HCT116 (cell line): ENCODE results near the gene ATL1. TPM values are rescaled to one million over a fixed set of nuclear protein-coding genes. Genes with fewer than 3 reads are reported as not detected.

Experiments
- ATAC-seq: fragments of 200-7000 bp; cut with Tn5 transposase; 2 replicates; pipeline ENCODE4 v1.9.1; 2020; ENCODE audit warnings: mild to moderate bottlenecking, moderate library complexity
- BruUV-seq: library from RNA; stranded (reverse); fragments of 400-500 nt; replicated peaks from 2 replicates; lab custom pipeline; 2021; lab: Mats Ljungman, UMichigan
- CTCF ChIA-PET: fragments of 300-600 bp; sonication (Branson Sonifier 250); formaldehyde crosslinking; loops from one replicate; lab custom pipeline; 2021; ENCODE audit warnings: antibody characterized with exemption; lab: Charles Lee
- POLR2A ChIA-PET: fragments of 300-600, 350-600 bp; sonication (Branson Sonifier 250); formaldehyde crosslinking; loops from one replicate; lab custom pipeline; 2021; ENCODE audit warnings: antibody characterized with exemption; lab: Charles Lee
- RAD21 ChIA-PET, 2 experiments: fragments of 300-600 bp; sonication (Branson Sonifier 250); formaldehyde crosslinking; loops; one replicate each; lab custom pipeline; 2023; ENCODE audit warnings: low total read pairs in 2 of 2; ENCODE audit not compliant: uncharacterized antibody in 2 of 2, unreplicated experiment in 2 of 2, low non-redundant PET in 1 of 2; lab: Charles Lee
- DNase-seq: peaks from one replicate; pipeline ENCODE4 v3.0.0-alpha.2; 2010; ENCODE audit warnings: low read depth, low spot score
- H2AFZ ChIP-seq: fragments of 200-600 bp; shearing (Covaris generic), sonication (generic); 2 replicates; pipeline ENCODE4 v1.6.1; 2017; ENCODE audit warnings: low read depth, mixed run types, mixed read lengths, antibody characterized with exemption, low read length; ENCODE audit not compliant: poor library complexity, severe bottlenecking
- H3K27ac ChIP-seq: 2 replicates; pipeline ENCODE4 v1.5.1; 2012; ENCODE audit warnings: low read depth, low read length
- H3K27me3 ChIP-seq: fragments of 200-600 bp; sonication (generic); 2 replicates; pipeline ENCODE4 v1.6.1; 2016; ENCODE audit warnings: mixed run types, low read length, mixed read lengths; ENCODE audit not compliant: insufficient read depth
- H3K36me3 ChIP-seq, 2 experiments: fragments of 200-500 bp in 1 of 2; fragments of 200-600 bp in 1 of 2; sonication (Bioruptor generic) in 1 of 2; sonication (generic) in 1 of 2; 2 replicates each; pipeline versions ENCODE4 v1.5.1 to v1.6.1; 2014 to 2016; ENCODE audit warnings: low read length in 2 of 2, inconsistent platforms in 1 of 2, mixed read lengths in 1 of 2, mixed run types in 1 of 2; ENCODE audit not compliant: insufficient read depth in 2 of 2, control insufficient read depth in 1 of 2
- H3K4me1 ChIP-seq, 2 experiments: fragments of 200-600 bp in 1 of 2; sonication (generic) in 1 of 2; 2 replicates each; pipeline versions ENCODE4 v1.5.1 to v1.6.1; 2012 to 2017; ENCODE audit warnings: low read length in 2 of 2, inconsistent platforms in 1 of 2, mild to moderate bottlenecking in 1 of 2, mixed read lengths in 1 of 2, mixed run types in 1 of 2, moderate library complexity in 1 of 2; ENCODE audit not compliant: insufficient read depth in 2 of 2, control insufficient read depth in 1 of 2
- H3K4me2 ChIP-seq: fragments of 200-600 bp; sonication (generic); 2 replicates; pipeline ENCODE4 v1.6.1; 2017; ENCODE audit warnings: mixed run types, low read length, mixed read lengths
- H3K4me3 ChIP-seq, 2 experiments: fragments of 200-600 bp in 1 of 2; sonication (generic) in 1 of 2; replicated peaks in 1 of 2; 2 replicates each; pipeline ENCODE4 v1.5.1; 2011 to 2016; ENCODE audit warnings: low read length in 2 of 2, control low read depth in 1 of 2, low read depth in 1 of 2, mild to moderate bottlenecking in 1 of 2, mixed read lengths in 1 of 2, mixed run types in 1 of 2
- H3K79me2 ChIP-seq: fragments of 200-600 bp; sonication (generic); 2 replicates; pipeline ENCODE4 v1.6.1; 2017; ENCODE audit warnings: mild to moderate bottlenecking, mixed run types, low read length, moderate library complexity, mixed read lengths; ENCODE audit not compliant: insufficient read depth
- H3K9ac ChIP-seq: fragments of 200-600 bp; sonication (generic); 2 replicates; pipeline ENCODE4 v1.6.1; 2016; ENCODE audit warnings: low read length, mixed read lengths
- H3K9me2 ChIP-seq: fragments of 200-600 bp; sonication (generic), shearing (Covaris generic); 2 replicates; pipeline ENCODE4 v1.6.1; 2017; ENCODE audit warnings: mixed run types, mild to moderate bottlenecking, moderate library complexity; ENCODE audit not compliant: insufficient read depth
- H3K9me3 ChIP-seq, 2 experiments: fragments of 200-500 bp in 1 of 2; fragments of 200-600 bp in 1 of 2; sonication (Bioruptor generic) in 1 of 2; sonication (generic) in 1 of 2; 2 replicates each; pipeline ENCODE4 v1.6.1; 2014 to 2017; ENCODE audit warnings: low read length in 2 of 2, mixed read lengths in 2 of 2, inconsistent platforms in 1 of 2, low read depth in 1 of 2, mild to moderate bottlenecking in 1 of 2, mixed run types in 1 of 2, moderate library complexity in 1 of 2; ENCODE audit not compliant: control insufficient read depth in 1 of 2, insufficient read depth in 1 of 2
- H4K20me1 ChIP-seq: fragments of 200-600 bp; sonication (generic), shearing (Covaris generic); 2 replicates; pipeline ENCODE4 v1.6.1; 2017; ENCODE audit warnings: mixed run types, mild to moderate bottlenecking, moderate library complexity; ENCODE audit not compliant: insufficient read depth
- CBX3 ChIP-seq: IDR thresholded peaks from 2 replicates; pipeline ENCODE4 v1.6.1; 2012; ENCODE audit warnings: low read depth
- CEBPB ChIP-seq: IDR thresholded peaks from 2 replicates; pipeline ENCODE4 v1.6.1; 2012; ENCODE audit warnings: low read depth
- ELF1 ChIP-seq: IDR thresholded peaks from 2 replicates; pipeline ENCODE4 v1.6.1; 2012; ENCODE audit warnings: low read depth, borderline replicate concordance
- EZH2 ChIP-seq: fragments of 200-600 bp; sonication (generic); IDR thresholded peaks from 2 replicates; pipeline ENCODE4 v1.6.1; 2017; ENCODE audit warnings: antibody characterized with exemption, mixed run types
- EZH2phosphoT487 ChIP-seq: fragments of 200-600 bp; IDR thresholded peaks from 2 replicates; pipeline ENCODE4 v1.6.1; 2018; ENCODE audit warnings: antibody characterized with exemption, borderline replicate concordance
- FOSL1 ChIP-seq: IDR thresholded peaks from 2 replicates; pipeline ENCODE4 v1.6.1; 2012; ENCODE audit warnings: low read depth
- JUND ChIP-seq: IDR thresholded peaks from 2 replicates; pipeline ENCODE4 v1.6.1; 2012
- POLR2A ChIP-seq: IDR thresholded peaks from 2 replicates; pipeline ENCODE4 v1.7.0; 2011; ENCODE audit warnings: borderline replicate concordance; ENCODE audit not compliant: insufficient read depth, insufficient read length; ENCODE audit errors: extremely low read depth
- POLR2AphosphoS5 ChIP-seq: IDR thresholded peaks from 2 replicates; pipeline ENCODE4 v1.6.1; 2011; ENCODE audit warnings: mild to moderate bottlenecking, low read depth, low read length, moderate library complexity
- RAD21 ChIP-seq: IDR thresholded peaks from 2 replicates; pipeline ENCODE4 v1.6.1; 2012; ENCODE audit warnings: low read depth, mild to moderate bottlenecking
- REST ChIP-seq: IDR thresholded peaks from 2 replicates; pipeline ENCODE4 v1.6.1; 2012; ENCODE audit warnings: low read depth
- SIN3A ChIP-seq: IDR thresholded peaks from 2 replicates; pipeline ENCODE4 v1.6.1; 2012; ENCODE audit warnings: low read depth
- SP1 ChIP-seq: IDR thresholded peaks from 2 replicates; pipeline ENCODE4 v1.6.1; 2012; ENCODE audit warnings: low read depth
- SRF ChIP-seq: IDR thresholded peaks from 2 replicates; pipeline ENCODE4 v1.6.1; 2012; ENCODE audit warnings: low read depth
- TCF7L2 ChIP-seq: IDR thresholded peaks from 2 replicates; pipeline ENCODE4 v1.7.0; 2011; ENCODE audit warnings: borderline replicate concordance, inconsistent platforms; ENCODE audit not compliant: insufficient read depth, insufficient read length; ENCODE audit errors: extremely low read depth
- YY1 ChIP-seq: IDR thresholded peaks from 2 replicates; pipeline ENCODE4 v1.6.1; 2011; ENCODE audit warnings: low read length, low read depth, moderate library complexity, mild to moderate bottlenecking; ENCODE audit not compliant: insufficient replicate concordance; ENCODE audit errors: extremely low read depth
- ZNF274 ChIP-seq: fragments of 200-500 bp; sonication (Bioruptor generic); IDR thresholded peaks from 2 replicates; pipeline ENCODE4 v1.6.1; 2014; ENCODE audit warnings: mild to moderate bottlenecking, low read depth, low read length, inconsistent platforms
- intact Hi-C: fragments of 100-400 bp; cut with micrococcal nuclease; formaldehyde crosslinking; loops from 2 replicates; pipeline ENCODE4 v1.10.0; 2022
- total RNA-seq: library from RNA; stranded (reverse); gene quantifications from one replicate; pipeline ENCODE4 v1.2.1, GENCODE V29; 2021; ENCODE audit not compliant: unreplicated experiment
- TF ChIP-seq, protein P1 (sequence below): IDR thresholded peaks from 2 replicates; pipeline ENCODE4 v1.6.1; 2012
- TF ChIP-seq, protein P2 (sequence below), 3 experiments: fragments of 200-600 bp in 1 of 3; sonication (generic) in 1 of 3; IDR thresholded peaks in 2 of 3; conservative IDR thresholded peaks in 1 of 3; 2 replicates each; pipeline ENCODE4 v1.5.1; 2012 to 2017; ENCODE audit warnings: low read depth in 2 of 3, low read length in 2 of 3, antibody characterized with exemption in 1 of 3, borderline replicate concordance in 1 of 3, control low read depth in 1 of 3, mild to moderate bottlenecking in 1 of 3, mixed read lengths in 1 of 3, mixed run types in 1 of 3, moderate library complexity in 1 of 3; ENCODE audit not compliant: insufficient read depth in 1 of 3
- TF ChIP-seq, protein P3 (sequence below): IDR thresholded peaks from 2 replicates; pipeline ENCODE4 v1.6.1; 2012

ATL1 gene
- total RNA-seq, 1 experiment from 2014 or later, result 1.4 TPM

GRCh38 chr14:50666772-50667683, 107.1 kb downstream of the ATL1 start:
- no peak overlapping the region for H2AFZ ChIP-seq
- POLR2A ChIA-PET, result interaction anchor here (1.6 kb wide), 1 partner anchor 11 kb away, joined by 7 read pairs; no protein-coding TSS in a partner anchor
- RAD21 ChIA-PET, result no interaction called here
- peaks cover 19 to 36% of the 10 kb centered on the region in 2 experiments for H3K4me1 ChIP-seq
- BruUV-seq, result TSS peak; percentile 42
- ATAC-seq (peak; percentile 12; the same call in 1 of the 2 replicates), DNase-seq (no peak)
- H3K27ac ChIP-seq, result peak overlapping the region; percentile 97
- no peaks in the 10 kb centered on the region for H3K9me3 ChIP-seq
- H3K4me3 ChIP-seq, result peak overlapping the region; percentile 69 to 83
- CTCF ChIA-PET, result interaction anchor here (0.7 kb wide), 1 partner anchor 9 kb away, joined by 3 read pairs; no protein-coding TSS in a partner anchor
- H3K79me2 ChIP-seq, result peaks cover 55% of the 10 kb centered on the region
- H3K9ac ChIP-seq, result peak overlapping the region; percentile 80
- H3K27me3 ChIP-seq, result no peaks in the 10 kb centered on the region
- peaks cover 5% of the 10 kb centered on the region; the same call in 1 of the 2 replicates for H4K20me1 ChIP-seq
- peaks cover 4 to 10% of the 10 kb centered on the region in 2 experiments; a peak in 2 of 4 replicates for H3K36me3 ChIP-seq
- no peaks in the 10 kb centered on the region for H3K9me2 ChIP-seq
- peak overlapping the region; percentile 76 for H3K4me2 ChIP-seq
- TF ChIP-seq POLR2AphosphoS5 (no peak), EZH2 (no peak), CBX3 (no peak), JUND (no peak), SP1 (no peak), CEBPB (no peak), POLR2A (no peak), FOSL1 (no peak), EZH2phosphoT487 (no peak), REST (no peak), TCF7L2 (no peak), YY1 (no peak), SIN3A (no peak), RAD21 (no peak), ZNF274 (no peak), ELF1 (no peak), SRF (no peak)
- TF ChIP-seq, protein P1, sequence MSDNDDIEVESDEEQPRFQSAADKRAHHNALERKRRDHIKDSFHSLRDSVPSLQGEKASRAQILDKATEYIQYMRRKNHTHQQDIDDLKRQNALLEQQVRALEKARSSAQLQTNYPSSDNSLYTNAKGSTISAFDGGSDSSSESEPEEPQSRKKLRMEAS, result no peak
- TF ChIP-seq, protein P2, sequence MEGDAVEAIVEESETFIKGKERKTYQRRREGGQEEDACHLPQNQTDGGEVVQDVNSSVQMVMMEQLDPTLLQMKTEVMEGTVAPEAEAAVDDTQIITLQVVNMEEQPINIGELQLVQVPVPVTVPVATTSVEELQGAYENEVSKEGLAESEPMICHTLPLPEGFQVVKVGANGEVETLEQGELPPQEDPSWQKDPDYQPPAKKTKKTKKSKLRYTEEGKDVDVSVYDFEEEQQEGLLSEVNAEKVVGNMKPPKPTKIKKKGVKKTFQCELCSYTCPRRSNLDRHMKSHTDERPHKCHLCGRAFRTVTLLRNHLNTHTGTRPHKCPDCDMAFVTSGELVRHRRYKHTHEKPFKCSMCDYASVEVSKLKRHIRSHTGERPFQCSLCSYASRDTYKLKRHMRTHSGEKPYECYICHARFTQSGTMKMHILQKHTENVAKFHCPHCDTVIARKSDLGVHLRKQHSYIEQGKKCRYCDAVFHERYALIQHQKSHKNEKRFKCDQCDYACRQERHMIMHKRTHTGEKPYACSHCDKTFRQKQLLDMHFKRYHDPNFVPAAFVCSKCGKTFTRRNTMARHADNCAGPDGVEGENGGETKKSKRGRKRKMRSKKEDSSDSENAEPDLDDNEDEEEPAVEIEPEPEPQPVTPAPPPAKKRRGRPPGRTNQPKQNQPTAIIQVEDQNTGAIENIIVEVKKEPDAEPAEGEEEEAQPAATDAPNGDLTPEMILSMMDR (IDR thresholded peaks at IDR 0.05 in 2 of 3, conservative IDR thresholded peaks at IDR 0.05 in 1 of 3; ENCODE audit: borderline replicate concordance in 1 of 3, insufficient read depth in 1 of 3, low read depth in 2 of 3, low read length in 2 of 3), result no peak
- TF ChIP-seq, protein P3, sequence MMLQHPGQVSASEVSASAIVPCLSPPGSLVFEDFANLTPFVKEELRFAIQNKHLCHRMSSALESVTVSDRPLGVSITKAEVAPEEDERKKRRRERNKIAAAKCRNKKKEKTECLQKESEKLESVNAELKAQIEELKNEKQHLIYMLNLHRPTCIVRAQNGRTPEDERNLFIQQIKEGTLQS, result no peak
- intact Hi-C loops, result no loop called here
